ENCODE measurements around the gene GDF7. TPM values are rescaled to one million over a fixed set of nuclear protein-coding genes. Genes with fewer than 3 reads are reported as not detected.
A peak's percentile ranks its signal among the peaks of the same experiment; 100 is the strongest.

The GDF7 gene
- polyA plus RNA-seq, 1 experiment = 0.32 TPM

DNA sequence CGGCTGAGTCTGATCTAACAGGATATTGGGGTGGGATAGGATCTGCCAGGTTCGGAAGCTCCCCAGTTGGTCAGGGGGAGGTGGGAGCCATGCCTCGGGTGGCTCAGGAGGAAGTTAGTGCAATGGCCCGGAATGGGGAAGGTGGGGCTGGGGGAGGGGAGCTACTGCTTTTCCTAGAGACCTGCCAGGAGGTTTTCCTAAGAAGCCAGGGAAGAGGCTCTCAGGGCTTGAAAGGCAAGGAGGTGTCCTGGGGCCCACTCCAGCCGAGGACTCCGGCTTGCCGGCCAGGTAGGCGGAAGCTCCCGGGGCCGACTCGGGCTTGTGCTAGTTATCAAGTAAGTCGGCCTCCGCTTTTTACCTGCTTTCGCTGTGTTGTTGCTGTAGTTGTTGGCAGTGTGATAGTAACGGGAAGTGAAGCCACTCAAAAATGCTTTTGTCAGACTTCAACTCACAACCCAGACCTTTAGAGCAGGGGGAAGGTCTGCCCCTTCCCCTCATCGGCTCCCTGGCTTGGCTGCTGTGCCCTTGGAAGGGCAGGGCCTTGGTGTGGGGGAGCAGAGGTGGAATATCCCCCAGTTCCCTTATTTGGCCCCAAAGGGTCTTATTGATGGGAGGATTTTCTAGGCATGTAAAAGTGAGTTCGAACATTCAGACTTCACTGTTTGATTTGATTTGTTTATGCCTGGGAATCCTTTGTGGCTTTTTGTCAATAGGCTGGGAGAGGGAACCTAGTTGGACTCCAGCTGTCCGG lies 5.4 kb downstream of the GDF7 start:
- Histone ChIP-seq H3K4me3 (ENCODE audit: low read depth, low read length) (no peak overlapping the region), H3K27me3 (ENCODE audit: control insufficient read depth, insufficient read depth, low read length) (peaks cover 8% of the 10 kb centered on the region), H3K36me3 (ENCODE audit: control insufficient read depth, insufficient read depth, low read length) (no peaks in the 10 kb centered on the region)
- CTCF ChIA-PET = interaction anchor here (1.4 to 8.4 kb wide), 2 partner anchors 9 kb away, joined by 3 to 123 read pairs; partner anchors contain the start of gene GDF7
- TF ChIP-seq, protein P1, sequence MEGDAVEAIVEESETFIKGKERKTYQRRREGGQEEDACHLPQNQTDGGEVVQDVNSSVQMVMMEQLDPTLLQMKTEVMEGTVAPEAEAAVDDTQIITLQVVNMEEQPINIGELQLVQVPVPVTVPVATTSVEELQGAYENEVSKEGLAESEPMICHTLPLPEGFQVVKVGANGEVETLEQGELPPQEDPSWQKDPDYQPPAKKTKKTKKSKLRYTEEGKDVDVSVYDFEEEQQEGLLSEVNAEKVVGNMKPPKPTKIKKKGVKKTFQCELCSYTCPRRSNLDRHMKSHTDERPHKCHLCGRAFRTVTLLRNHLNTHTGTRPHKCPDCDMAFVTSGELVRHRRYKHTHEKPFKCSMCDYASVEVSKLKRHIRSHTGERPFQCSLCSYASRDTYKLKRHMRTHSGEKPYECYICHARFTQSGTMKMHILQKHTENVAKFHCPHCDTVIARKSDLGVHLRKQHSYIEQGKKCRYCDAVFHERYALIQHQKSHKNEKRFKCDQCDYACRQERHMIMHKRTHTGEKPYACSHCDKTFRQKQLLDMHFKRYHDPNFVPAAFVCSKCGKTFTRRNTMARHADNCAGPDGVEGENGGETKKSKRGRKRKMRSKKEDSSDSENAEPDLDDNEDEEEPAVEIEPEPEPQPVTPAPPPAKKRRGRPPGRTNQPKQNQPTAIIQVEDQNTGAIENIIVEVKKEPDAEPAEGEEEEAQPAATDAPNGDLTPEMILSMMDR (IDR thresholded peaks at IDR 0.05; ENCODE audit: insufficient read depth, low read depth, low read length) = no peak
- POLR2A ChIA-PET = no interaction called here
- DNase-seq (ENCODE audit: low read depth) = no peak

GRCh38 chr2:20673686-20674308 lies 6.9 kb downstream of the GDF7 start:
- ChIA-PET POLR2A (no interaction called here), CTCF (interaction anchor here (1.0 to 8.4 kb wide), 4 partner anchors 8 to 289 kb away, joined by 3 to 123 read pairs (median 11); partner anchors contain the start of gene GDF7)
- Histone ChIP-seq H3K4me3 (ENCODE audit: low read depth, low read length) (no peak overlapping the region), H3K27me3 (ENCODE audit: control insufficient read depth, insufficient read depth, low read length) (peaks cover 1% of the 10 kb centered on the region; the same call in 1 of the 2 replicates), H3K36me3 (ENCODE audit: control insufficient read depth, insufficient read depth, low read length) (no peaks in the 10 kb centered on the region)
- no peak for DNase-seq (ENCODE audit: low read depth)
- TF ChIP-seq, protein P1 (IDR thresholded peaks at IDR 0.05; ENCODE audit: insufficient read depth, low read depth, low read length) = no peak

DNA sequence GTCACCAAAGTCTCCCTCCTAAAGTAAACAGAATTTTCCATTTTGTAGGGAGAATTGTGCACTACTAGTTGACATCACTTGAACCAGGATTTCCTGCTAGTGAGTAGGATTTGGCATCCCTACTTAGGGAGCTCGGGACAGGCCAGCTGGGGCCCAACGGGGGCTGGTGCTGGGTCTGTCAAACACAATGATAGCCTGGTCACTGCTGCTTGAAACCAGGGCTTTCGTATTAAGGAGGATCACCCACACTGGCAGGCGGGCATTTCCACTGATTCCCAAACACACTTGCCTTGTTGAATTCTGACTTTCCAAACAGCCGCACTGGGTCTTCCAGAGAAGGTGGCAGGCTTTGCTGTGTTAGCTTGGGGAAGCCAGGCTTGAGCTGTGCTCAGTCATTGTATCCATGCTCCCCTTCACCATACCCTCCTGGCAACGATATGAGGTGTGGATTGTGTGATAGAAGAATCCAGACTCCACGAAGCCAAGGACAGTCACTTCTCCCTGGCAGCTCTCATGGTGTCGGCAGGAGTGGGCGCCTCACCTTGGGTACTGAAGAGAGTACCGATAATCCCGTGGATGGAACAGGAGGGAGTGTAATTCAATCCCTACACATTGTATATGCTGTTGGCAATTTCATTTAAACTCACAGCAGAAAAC lies 7.5 kb downstream of the GDF7 start:
- CTCF ChIA-PET = interaction anchor here (1.0 to 8.4 kb wide), 9 partner anchors 8 to 289 kb away, joined by 3 to 123 read pairs (median 5); partner anchors contain the start of genes GDF7 and HS1BP3
- no peaks in the 10 kb centered on the region for H3K36me3 ChIP-seq (ENCODE audit: control insufficient read depth, insufficient read depth, low read length)
- H3K4me3 ChIP-seq (ENCODE audit: low read depth, low read length) = no peak overlapping the region
- H3K27me3 ChIP-seq (ENCODE audit: control insufficient read depth, insufficient read depth, low read length) = peaks cover 1% of the 10 kb centered on the region; the same call in 1 of the 2 replicates
- TF ChIP-seq, protein P1 (IDR thresholded peaks at IDR 0.05; ENCODE audit: insufficient read depth, low read depth, low read length) = no peak
- DNase-seq (ENCODE audit: low read depth) = no peak
- POLR2A ChIA-PET = interaction anchor here (0.6 kb wide), 1 partner anchor 15 kb away, joined by 4 read pairs; no protein-coding TSS in a partner anchor

DNA sequence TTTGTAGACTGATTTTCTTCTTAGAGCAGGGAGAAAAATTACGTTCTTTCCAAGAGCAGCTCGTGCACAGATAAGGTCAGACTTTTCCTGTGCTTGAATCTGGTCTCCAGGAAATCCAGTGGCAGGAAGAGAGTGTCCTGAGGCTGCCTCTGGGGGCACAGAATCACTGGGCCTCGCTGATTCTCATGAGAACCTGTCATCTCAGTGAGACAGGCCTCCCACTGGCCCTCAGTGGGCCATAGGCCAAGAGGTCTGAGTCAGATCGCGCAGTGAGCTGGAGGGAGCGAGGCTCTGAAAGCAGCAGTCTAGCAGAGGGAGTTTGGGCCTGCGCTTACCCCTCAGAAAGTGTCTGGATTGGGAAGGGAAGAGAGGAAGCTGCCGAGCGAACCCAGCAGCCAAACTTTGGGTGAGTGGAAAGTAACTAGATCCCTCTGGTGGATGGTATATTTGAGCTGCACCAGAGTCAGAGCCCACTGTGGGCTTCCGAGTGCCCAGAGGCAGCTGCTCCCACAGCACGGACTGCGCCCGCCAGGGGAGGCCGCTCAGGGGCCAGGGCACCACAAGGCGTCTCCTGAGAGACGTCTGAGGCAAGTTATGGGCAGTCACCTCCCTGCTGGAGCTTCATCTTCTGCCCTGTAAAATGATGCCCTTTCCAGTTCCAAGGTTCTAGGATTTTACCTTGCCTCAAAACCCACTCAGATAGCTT lies 8.2 kb downstream of the GDF7 start:
- CTCF ChIA-PET = interaction anchor here (0.8 to 8.4 kb wide), 10 partner anchors 10 to 288 kb away, joined by 3 to 123 read pairs (median 4); partner anchors contain the start of genes GDF7 and HS1BP3
- DNase-seq (ENCODE audit: low read depth) = peak; percentile 44
- TF ChIP-seq, protein P1 (IDR thresholded peaks at IDR 0.05; ENCODE audit: insufficient read depth, low read depth, low read length) = no peak
- POLR2A ChIA-PET = interaction anchor here (0.6 kb wide), 1 partner anchor 15 kb away, joined by 4 read pairs; no protein-coding TSS in a partner anchor
- H3K27me3 ChIP-seq (ENCODE audit: control insufficient read depth, insufficient read depth, low read length) = peaks cover 1% of the 10 kb centered on the region; the same call in 1 of the 2 replicates
- H3K4me3 ChIP-seq (ENCODE audit: low read depth, low read length) = no peak overlapping the region
- no peaks in the 10 kb centered on the region for H3K36me3 ChIP-seq (ENCODE audit: control insufficient read depth, insufficient read depth, low read length)
